Measurements from ENCODE around the gene CGB1.
A peak's percentile ranks its signal among the peaks of the same experiment; 100 is the strongest.

The CGB1 gene

DNA sequence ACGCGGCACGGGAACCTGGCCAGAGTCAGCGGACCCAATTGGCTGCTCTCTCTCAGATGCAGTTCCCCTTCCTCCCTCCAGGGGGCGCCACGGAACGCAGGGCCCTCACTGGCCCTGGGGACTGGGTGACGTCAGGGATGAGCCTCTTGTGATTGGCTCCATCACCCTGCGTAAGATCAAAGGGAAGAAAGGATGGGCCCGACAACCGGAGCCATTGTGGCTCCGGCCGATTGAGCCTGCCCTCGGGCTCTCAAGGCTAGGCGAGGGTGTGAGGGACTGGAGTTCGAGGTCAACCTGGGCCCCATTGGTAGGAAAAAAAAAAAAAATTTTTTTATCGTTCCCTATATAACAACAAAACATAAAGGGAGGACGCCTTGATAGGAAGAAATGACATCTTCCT, at the start of gene CGB1:
Gene CGB1 (minus strand): TSS at position 81 of the 400 bp plus-strand sequence. CDS start 184 bp downstream, outside the sequence.
- DNase-seq, result peak; percentile 70

DNA sequence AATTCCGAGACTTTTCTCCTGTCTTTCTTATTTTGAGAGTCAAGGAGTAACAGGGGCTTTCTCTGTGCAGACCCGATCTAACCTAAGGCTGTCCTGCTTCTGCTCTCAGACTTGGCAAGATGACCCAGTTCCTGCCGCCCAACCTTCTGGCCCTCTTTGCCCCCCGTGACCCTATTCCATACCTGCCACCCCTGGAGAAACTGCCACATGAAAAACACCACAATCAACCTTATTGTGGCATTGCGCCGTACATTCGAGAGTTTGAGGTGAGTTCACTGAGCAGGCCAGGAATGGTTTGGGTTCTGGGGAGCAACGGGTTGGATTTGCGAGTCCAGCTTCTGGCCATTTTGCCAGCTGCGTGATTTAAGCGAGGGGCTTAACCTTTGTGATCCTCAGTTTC, 49.6 kb upstream of the CGB1 start:
- DNase-seq, result no peak

DNA sequence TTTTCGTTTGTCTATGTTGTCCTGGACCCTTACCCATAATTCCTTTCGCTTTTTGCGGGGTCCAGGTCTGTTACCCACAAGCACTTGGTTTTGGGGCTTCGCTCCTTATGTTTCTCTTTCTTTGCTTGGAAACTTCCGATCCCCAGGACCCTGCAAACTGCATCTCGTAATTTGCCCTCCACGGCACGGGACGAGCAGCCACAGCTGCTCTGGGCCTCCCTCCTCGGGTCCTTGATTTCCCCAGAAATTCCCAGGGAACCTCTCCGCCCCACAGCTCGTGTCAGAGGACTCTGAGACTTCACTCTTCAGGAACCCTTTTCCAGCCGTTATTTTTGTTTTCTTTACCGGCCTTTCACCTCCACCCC, 49.2 kb upstream of the CGB1 start:
- no peak for DNase-seq

DNA sequence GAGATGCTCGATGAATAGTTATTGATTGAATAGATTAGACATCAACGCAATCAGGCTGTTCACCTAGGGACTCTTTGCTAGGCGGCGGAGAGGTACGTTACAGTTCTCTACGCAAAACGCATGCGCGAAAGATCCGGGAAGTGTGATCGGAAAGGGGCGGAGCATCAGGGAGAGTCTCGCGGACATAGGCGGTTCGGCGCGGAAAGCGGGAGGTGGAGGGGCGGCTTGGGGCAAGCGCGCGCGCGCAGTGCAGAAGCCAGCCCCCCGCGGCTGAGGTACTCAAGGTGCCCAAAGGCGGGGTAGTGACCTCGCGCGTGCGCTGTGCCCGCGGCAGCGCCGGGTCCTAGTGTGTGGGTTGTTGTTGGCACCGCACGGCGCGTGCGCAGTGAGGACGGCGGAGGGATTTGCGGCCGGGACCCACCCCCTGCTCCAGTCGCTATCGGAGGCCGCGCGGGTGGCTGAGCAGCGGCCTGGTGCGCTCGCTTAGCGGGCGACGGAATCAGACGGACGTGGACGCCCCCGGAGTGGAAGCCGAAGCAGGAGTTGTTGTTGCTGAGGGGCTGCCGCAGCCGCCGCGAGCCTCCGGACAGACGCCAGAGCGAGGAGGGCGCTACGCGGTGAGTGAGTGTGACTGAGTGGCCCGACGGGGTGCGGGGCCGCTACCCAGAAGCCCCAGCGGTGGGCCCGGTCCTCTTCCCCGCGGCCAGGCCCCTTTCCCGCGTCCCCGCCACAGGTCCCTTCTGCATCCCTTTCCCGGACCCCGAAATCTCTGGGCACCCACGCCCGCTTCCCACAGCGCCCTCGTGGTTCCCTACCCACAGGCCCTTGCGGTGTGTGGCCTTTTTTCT, 48.5 kb upstream of the CGB1 start, which contains the start of gene SNRNP70:
Gene SNRNP70 (plus strand): TSS at position 432 of the 848 bp plus-strand sequence. CDS start 964 bp downstream, outside the sequence.
- peak; percentile 99 for DNase-seq

DNA sequence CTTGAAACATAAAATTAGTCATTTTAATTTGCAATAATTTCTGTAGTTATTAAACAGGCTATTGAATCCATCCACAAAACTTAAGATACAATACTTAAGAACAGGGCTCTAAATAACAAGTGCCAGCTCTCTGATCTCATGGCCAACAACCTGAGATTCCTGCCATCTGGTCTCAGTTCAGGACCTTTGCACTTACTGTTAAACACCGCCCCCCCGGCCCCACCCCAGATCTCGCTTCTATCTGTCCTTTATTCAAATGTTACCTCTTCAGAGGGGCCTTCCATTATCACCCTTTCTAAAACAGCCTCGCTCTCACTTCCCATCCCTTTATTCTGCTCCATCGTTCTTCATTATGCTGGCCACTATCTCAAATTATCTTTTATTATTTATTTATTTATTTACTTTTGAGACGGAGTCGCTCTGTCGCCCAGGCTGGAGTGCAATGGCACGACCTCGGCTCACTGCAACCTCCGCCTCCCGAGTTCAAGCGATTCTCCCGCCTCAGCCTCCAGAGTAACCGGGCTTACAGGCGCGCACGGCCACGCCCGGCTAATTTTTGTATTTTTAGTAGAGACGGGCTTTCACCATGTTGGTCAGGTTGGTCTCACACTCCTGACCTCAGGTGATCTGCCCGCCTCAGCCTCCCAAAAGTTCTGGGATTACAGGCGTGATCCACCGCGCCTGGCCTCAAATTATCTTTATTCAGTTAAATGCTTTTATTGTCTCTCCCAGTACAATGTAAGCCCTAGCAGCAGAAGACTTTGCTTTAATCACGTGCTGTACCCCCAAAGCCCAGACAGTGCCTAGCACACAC, 47.7 kb upstream of the CGB1 start:
- no peak for DNase-seq

DNA sequence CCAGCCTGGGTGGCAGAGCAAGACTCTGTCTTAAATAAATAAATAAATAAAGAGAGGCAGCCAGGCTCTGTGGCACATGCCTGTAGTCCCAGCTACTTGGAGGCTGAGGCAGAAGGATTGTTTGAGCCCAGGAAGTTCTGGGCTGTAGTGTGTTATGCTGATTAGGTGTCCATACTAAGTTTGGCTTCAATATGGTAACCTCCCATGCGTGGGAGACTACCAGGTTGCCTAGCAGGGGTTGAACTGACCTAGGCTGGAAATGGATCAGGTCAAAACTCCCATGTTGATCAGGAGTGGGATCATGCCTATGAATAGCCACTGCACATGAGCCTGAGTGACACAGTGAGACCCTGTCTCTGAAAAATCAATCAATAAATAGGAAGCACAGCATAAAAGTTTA, 44.6 kb upstream of the CGB1 start:
- DNase-seq, result no peak

DNA sequence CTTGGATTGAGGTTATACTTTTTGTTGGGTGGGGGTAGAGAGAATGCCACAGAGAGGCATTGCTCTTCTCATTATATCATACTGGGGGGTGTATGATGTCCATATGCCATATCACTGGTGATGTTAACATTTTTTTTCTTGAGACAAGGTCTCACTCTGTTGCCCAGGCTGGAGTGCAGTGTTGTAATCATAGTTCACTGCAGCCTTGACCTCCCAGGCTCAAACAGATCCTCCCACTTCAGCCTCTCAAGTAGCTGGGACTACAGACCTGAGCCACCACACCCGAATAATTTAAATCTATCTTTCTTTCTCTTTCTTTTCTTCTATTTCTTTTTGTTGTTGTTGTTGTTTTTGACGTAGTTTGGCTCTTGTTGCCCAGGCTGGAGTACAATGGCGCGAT, 43.7 kb upstream of the CGB1 start:
- no peak for DNase-seq

DNA sequence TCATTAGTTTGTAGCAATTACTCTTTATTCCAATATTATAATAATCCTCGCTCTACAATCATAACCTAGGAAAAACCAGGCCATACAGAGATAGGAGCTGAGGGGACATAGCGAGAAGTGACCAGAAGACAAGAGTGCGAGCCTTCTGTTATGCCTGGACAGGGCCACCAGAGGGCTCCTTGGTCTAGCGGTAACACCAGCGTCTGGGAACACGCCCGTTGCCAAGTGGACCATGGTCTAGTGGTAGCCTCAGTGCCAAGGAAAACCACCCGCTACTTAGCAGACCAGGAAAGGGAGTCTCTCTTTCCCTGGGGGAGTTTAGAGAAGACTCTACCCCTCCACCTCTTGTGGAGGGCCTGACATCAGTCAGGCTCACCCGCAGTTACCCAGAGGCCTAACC, 38.2 kb upstream of the CGB1 start:
- peak; percentile 41 for DNase-seq

DNA sequence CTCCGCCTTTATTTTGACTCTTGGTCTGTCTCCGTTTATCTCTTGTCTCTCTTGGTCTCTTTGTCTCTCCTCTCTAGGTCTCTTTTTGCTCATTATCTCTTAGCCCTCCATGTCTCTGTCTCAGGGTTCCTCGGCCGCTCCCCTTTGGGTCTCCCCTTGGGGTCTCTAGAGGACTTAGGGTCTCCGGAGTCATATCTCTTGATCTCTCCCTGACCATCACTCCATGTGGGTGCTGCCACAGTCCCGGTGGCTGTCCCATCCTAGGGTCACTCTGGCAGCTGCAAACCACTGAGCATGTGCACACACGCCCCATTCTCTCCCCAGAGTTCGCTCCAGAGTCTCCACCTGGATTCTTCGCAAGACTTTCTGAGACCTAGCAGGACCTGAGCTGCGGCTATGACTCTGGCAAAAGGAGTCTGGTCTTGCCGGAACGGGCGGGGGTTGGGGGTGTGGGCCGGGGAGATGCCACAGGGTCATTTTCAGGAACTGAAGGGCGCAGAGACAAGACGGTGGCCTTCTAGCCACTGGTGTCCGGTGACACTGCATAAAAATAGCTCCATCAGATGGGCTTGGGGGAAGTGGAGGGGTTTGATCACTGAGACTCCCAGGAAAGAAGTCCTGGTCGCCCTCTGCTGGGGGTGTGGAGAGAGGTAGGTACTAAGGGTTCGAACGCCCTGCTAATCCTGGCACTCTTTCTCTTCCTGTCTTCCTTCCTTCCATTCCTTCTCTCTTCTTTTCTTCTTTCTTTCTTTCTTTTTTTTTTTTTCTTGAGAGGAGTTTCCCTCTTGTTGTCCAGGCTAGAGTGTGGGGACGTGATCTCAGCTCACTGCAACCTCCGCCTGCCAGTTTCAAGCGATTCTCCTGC, 37.1 kb upstream of the CGB1 start:
- DNase-seq, result peak; percentile 32

DNA sequence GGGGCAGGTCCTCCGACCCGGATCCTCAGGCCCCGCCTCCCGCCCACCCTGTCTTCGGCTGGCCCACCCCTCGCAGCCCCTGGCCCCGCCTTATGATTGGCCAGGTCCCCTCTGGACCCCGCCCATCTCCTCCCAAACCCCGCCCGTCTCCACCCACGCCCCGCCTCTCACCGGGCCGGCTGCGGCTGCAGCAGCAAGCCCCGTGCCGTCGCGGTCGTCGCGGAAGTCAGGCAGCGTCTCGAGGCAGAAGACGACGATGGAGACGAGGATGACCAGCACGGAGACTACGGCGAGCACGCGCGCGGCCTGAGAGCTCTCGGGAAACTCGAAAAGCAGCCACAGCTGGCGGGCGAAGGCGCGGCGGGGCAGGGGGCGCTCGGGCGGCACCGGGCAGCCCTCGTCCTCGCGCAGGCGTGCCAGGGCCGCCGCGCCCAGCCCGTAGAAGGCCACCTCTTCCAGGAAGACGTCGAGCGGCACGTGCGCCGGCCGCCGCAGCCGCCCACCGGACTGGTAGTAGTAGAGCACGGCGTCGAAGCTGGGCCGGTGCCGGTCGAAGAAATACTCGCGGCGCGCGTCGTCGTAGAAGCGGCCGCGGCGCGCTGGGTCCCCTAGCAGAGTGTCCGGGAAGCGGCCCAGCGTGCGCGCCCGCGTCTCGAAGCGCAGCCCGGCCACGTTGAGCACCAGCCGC, 35.3 kb upstream of the CGB1 start:
- DNase-seq, result peak; percentile 42

DNA sequence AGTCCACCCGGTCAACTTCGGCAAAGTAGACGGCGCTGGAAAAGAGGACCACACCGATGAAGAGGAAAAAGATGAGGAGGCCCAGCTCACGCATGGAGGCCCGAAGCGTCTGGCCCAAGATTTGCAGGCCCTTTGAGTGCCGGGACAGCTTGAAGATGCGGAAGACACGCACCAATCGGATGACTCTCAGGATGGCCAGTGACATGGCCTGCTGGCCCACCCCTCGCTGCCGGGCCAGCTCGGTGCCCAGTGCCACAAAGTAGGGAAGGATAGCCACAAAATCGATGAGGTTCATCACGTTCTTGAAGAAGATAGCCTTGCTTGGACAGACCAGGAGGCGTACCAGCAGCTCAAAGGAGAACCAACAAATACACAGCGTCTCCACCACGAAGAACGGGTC, 33.7 kb upstream of the CGB1 start:
- no peak for DNase-seq

DNA sequence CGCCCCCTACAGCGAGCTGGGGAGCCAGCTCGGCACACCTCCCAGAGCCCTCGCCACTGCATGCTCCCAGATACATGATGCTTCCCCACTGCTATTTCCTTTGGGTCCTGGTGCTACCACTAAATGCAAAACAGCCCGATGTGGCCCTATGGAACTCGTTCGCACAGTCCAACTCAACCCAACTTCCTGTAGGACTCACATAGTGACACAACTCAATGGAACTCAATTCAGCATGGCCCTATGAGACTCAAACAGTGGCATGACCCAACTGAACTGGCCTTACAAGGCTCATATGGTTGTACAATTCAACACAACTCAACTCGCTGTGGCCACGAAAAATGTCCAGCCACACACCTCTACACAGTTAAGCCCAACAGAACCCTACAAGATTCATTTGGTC, 32.3 kb upstream of the CGB1 start:
- DNase-seq, result no peak

DNA sequence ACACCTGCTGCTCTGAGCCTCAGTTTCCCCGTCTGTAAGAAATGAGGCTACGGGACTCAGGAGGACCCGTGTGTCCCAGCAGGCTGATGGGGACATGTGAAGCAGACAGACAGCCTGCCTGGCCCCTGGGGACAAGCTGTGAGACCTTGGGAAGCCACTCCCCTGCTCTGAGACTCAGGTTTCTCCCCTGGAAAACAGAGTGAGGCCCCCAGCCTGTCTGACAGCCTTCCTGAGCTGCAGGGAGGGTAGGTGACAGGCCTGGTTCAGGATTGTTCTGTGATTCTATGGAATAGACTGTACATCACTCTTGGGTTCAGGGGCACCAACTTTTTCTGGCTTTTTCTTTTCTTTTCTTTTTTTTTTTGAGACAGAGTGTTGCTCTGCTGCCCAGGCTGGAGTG, 30.9 kb upstream of the CGB1 start:
- no peak for DNase-seq

DNA sequence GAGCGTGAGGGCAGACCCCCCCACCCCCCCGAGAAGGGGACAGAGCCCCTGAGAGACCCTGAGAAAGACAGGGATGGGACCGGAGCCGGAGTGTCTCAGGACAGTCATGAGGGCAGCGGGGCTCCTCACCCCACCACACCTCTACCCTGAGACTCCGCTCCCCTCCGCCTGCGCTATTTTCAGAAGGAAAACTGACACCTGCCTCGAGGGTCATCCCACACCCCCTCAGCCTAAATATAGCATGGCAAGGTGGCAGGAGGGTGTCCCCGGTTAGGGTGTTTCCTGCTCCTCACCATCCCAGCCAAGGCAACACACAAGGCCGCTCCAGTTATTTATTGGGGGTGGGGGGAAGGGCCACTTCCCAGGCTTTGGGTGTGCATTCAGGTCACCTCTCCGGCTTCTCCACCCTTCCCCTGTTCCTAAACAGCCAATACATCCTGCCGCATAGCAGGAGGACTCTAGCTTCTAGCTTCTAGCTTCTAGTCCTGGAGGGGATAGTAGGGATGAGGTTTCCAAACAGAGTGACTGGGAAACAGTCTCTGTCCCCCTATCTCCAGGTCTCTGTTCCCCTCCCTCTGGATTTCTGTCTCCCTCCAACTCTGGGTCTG, 29.3 kb upstream of the CGB1 start:
- no peak for DNase-seq

DNA sequence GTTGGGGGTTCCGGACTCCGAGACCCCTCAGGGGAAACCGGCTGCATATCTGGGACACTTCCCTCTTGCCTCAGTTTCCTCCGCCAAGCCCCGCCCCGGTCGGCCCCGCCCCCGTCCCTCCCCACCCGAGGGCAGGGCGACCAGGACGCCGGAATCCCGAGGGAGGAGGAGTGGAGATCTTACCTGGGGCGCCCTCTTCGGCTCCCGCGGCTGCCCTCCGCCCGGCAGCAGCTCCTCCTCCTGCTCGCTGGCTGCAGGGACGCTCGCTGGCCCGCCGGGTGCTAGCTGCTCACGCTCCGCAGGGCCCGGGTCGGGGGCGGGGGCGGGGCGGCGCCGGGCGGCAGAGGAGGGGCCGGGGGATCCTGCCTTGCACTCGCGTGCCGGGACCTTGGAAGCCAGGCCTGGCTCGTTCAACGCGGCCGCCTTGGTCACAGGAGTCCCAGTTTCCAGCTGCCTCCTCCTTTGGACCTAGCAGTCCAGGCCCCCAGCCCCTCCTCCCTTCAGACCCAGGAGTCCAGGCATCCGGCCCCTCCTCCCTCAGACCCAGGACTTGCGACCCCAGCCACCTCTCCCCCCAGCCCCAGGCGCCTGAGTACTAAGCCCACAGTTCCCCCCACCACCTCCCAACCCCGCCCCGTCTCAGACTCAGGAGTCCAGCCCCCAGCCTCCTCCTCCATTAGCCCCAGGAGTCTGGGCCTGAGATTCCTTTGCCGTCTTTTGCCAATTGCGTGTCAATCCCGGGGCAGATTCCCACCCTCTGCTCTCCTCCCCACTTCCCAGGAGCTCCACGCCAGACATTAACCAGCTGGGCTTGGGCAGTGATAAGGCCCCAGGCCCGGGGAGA, 28.3 kb upstream of the CGB1 start, which contains the start of gene NTF4:
Gene NTF4 (minus strand): TSS at position 51 of the 844 bp plus-strand sequence. CDS start 2,821 bp downstream, outside the sequence.
- peak; percentile 22 for DNase-seq

DNA sequence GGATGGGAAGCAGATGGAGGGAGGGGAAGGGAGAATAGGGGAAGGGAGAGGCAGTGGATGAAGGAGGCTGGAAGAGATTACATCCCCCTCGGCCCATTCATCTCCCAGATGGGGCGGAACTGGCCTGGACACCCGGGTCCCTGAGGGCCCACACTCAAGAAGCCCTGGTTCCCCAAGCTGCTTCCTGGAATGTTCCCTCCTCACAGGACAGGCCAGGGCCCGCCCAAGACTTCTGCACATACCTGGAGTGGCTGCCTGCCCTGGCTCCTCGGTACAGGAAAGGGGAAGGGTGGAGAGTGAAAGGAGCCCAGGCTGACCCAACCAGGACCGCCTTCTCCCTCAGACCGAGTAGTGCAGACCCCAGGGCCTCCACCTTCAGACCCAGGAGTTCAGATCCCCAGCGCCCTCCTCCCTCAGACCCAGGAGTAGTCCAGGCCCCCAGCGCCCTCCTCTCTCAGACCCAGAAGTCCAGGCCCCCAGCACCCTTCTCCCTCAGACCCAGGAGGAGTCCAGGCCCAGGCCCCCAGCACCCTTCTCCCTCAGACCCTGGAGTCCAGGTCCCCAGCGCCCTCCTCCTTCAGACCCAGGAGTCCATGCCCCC, 27.4 kb upstream of the CGB1 start:
- no peak for DNase-seq

DNA sequence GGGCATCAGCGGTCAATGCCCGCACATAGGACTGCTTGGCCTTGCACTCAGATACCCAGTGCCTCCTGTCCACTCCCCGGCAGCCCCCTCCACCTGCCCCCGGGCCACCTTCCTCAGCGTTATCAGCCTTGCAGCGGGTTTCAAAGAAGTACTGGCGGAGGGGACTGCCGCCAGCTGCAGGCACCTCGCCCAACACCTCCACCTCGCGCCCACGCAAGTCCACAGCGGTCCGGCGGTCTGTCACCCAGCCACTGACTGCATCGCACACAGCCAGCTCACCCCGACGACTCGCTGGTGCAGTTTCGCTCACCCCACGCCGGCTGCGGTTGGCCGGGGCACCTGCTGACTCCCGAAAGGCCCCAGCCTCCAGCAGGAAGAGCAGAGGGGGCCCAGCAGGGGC, 24.8 kb upstream of the CGB1 start:
- DNase-seq, result no peak

DNA sequence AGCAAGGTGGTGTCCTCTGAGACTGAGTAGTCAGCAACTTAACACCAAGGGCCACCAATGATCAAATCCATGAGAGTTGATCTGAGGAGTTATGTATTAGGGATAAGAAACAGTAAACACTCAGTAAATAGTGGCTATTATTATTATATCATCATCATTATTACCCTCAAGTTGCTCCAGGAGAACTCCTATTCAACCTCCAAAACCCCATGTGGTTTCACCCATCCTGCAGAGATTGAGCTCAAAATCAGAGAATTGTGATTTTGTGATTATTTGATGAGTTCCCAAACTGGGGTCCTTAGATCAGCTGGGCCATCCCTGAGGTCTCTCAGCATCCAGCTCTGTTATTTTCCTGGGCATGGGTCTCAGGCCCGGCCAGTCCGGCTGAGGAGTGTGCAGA, 24.3 kb upstream of the CGB1 start:
- no peak for DNase-seq

DNA sequence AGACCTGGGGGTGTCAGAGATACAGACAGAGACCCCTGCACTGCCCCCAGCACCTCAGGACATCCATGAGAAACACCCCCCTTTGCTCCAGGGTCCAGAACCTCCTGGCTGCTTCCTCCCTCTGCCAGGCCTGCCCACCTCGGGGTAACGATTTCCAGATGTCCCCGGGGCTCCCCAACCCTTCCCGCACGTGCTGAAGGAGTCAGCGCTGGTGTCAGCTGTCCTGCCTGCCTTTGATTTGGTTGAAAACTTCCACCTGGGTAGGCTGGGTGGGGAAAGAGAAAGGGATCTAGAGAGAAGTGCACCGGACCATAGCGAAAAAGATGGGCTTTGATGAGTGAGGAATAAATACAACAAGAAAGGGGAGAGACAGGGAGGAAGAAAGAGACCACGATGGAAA, 22.4 kb upstream of the CGB1 start:
- DNase-seq, result no peak

DNA sequence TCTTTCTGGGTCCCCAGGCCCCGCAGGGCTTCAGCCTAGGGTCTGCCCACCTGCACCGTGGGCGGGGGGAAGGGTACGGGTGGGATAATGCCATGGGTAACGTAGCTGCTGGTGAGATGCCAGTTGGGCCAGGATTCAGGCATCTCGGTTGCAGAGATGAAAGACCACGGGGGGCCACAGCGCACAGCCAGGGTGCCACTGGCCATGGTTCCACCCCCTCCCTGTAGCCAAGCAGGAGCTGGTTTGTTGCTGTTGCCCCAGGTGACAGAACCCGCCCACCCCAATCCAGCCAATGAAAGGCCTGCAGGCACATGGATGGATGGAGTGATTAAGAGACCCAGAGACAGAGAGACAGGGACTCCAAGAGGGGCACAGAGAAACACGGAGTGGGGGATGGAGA, 21.9 kb upstream of the CGB1 start:
- DNase-seq, result peak; percentile 50

Data from stimulated activated CD4-positive, alpha-beta T cell treated with anti-CD3 and anti-CD28 coated beads, Interleukin-15, amount 100 ng/mL, for 24 hours (primary cell).